ENCODE measurements around the gene TRPM5. TPM values are rescaled to one million over a fixed set of nuclear protein-coding genes. Genes with fewer than 3 reads are reported as not detected.

The TRPM5 gene
- total RNA-seq, 1 donor from 2014 or later: not detected

DNA sequence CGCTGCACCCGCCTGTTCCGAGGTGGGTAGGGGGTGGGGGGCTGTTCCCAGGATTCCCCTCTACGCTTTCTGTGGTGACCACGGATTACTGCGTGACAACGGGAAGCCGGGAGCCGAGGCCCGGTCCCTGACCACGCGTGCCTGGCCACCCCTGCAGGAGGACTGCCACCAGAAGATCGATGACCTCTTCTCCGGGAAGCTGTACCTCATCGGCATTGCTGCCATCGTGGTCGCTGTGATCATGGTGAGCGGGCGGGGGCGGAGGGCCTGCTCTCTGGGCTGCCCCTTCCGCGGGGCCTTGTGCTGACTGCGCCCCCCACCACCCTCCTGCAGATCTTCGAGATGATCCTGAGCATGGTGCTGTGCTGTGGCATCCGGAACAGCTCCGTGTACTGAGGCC lies 47.8 kb downstream of the TRPM5 start:
- H3K36me3 Mint-ChIP-seq (ENCODE audit: low read depth, unreplicated experiment): peaks cover 4% of the 10 kb centered on the region
- H3K4me1 ChIP-seq (ENCODE audit: insufficient read depth, low read length): peaks cover 12% of the 10 kb centered on the region
- FAIRE-seq: no peak
- no peaks in the 10 kb centered on the region for H3K27me3 ChIP-seq (ENCODE audit: insufficient read depth, low read length)
- no peaks in the 10 kb centered on the region for H3K9me3 ChIP-seq (ENCODE audit: insufficient read depth, low read depth, low read length)
- H3K4me3 Mint-ChIP-seq (ENCODE audit: unreplicated experiment): no peak overlapping the region
- TF ChIP-seq, protein P1, sequence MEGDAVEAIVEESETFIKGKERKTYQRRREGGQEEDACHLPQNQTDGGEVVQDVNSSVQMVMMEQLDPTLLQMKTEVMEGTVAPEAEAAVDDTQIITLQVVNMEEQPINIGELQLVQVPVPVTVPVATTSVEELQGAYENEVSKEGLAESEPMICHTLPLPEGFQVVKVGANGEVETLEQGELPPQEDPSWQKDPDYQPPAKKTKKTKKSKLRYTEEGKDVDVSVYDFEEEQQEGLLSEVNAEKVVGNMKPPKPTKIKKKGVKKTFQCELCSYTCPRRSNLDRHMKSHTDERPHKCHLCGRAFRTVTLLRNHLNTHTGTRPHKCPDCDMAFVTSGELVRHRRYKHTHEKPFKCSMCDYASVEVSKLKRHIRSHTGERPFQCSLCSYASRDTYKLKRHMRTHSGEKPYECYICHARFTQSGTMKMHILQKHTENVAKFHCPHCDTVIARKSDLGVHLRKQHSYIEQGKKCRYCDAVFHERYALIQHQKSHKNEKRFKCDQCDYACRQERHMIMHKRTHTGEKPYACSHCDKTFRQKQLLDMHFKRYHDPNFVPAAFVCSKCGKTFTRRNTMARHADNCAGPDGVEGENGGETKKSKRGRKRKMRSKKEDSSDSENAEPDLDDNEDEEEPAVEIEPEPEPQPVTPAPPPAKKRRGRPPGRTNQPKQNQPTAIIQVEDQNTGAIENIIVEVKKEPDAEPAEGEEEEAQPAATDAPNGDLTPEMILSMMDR (IDR thresholded peaks at IDR 0.05; ENCODE audit: insufficient read depth, low read depth, low read length): no peak
- TF ChIP-seq EZH2 (IDR thresholded peaks at IDR 0.05; ENCODE audit: insufficient read depth, low read length): no peak
- H3K27me3 Mint-ChIP-seq (ENCODE audit: low read depth, unreplicated experiment): no peaks in the 10 kb centered on the region
- H3K4me2 ChIP-seq (ENCODE audit: low read length): no peak overlapping the region
- no peak overlapping the region for H3K27ac Mint-ChIP-seq (ENCODE audit: unreplicated experiment)
- H3K9ac ChIP-seq (ENCODE audit: low read length): no peak overlapping the region
- peaks cover 2% of the 10 kb centered on the region for H3K4me1 Mint-ChIP-seq (ENCODE audit: low read depth, unreplicated experiment)
- H2AFZ ChIP-seq (ENCODE audit: low read depth, low read length): no peak overlapping the region
- peaks cover 26% of the 10 kb centered on the region for H4K20me1 ChIP-seq (ENCODE audit: insufficient read depth, low read length)
- H3K79me2 ChIP-seq (ENCODE audit: insufficient read depth, low read length): peaks cover 50% of the 10 kb centered on the region
- peaks cover 6% of the 10 kb centered on the region for H3K36me3 ChIP-seq (ENCODE audit: insufficient read depth, low read length)
- H3K4me3 ChIP-seq (ENCODE audit: insufficient read depth, low read depth, low read length): no peak overlapping the region
- no peak for DNase-seq (ENCODE audit: low read depth)
- H3K27ac ChIP-seq (ENCODE audit: low read depth, low read length): no peak overlapping the region
- no peaks in the 10 kb centered on the region for H3K9me3 Mint-ChIP-seq (ENCODE audit: unreplicated experiment)

DNA sequence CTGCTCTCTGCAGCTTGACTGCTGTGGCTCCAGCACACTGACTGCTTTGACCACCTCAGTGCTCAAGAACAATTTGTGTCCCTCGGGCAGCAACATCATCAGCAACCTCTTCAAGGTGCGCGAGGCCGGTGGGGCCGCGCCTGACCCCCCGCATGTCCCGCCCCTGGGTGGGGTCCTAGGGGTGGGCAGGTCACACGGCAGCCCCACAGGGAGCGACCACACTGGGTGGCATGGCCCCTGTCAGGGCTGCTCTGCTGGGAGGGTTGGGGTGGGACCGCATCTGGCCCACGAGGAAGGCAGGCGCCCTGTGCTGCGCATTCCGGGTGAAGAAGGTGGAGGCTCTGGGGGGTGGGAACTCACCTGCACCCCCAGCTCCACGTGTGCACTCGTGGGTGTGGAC lies 48.5 kb downstream of the TRPM5 start:
- peaks cover 33% of the 10 kb centered on the region for H4K20me1 ChIP-seq (ENCODE audit: insufficient read depth, low read length)
- H3K4me1 Mint-ChIP-seq (ENCODE audit: low read depth, unreplicated experiment): peaks cover 2% of the 10 kb centered on the region
- H3K27me3 Mint-ChIP-seq (ENCODE audit: low read depth, unreplicated experiment): no peaks in the 10 kb centered on the region
- no peak overlapping the region for H3K4me2 ChIP-seq (ENCODE audit: low read length)
- H3K4me3 Mint-ChIP-seq (ENCODE audit: unreplicated experiment): no peak overlapping the region
- no peak overlapping the region for H3K27ac ChIP-seq (ENCODE audit: low read depth, low read length)
- peaks cover 6% of the 10 kb centered on the region for H3K36me3 ChIP-seq (ENCODE audit: insufficient read depth, low read length)
- H3K4me3 ChIP-seq (ENCODE audit: insufficient read depth, low read depth, low read length): no peak overlapping the region
- H3K27me3 ChIP-seq (ENCODE audit: insufficient read depth, low read length): no peaks in the 10 kb centered on the region
- H3K9ac ChIP-seq (ENCODE audit: low read length): no peak overlapping the region
- H3K27ac Mint-ChIP-seq (ENCODE audit: unreplicated experiment): no peak overlapping the region
- H3K9me3 ChIP-seq (ENCODE audit: insufficient read depth, low read depth, low read length): no peaks in the 10 kb centered on the region
- H2AFZ ChIP-seq (ENCODE audit: low read depth, low read length): no peak overlapping the region
- peaks cover 9% of the 10 kb centered on the region for H3K4me1 ChIP-seq (ENCODE audit: insufficient read depth, low read length)
- H3K36me3 Mint-ChIP-seq (ENCODE audit: low read depth, unreplicated experiment): peaks cover 4% of the 10 kb centered on the region
- no peak for FAIRE-seq
- TF ChIP-seq EZH2 (IDR thresholded peaks at IDR 0.05; ENCODE audit: insufficient read depth, low read length): no peak
- TF ChIP-seq, protein P1 (IDR thresholded peaks at IDR 0.05; ENCODE audit: insufficient read depth, low read depth, low read length): no peak
- no peak for DNase-seq (ENCODE audit: low read depth)
- H3K79me2 ChIP-seq (ENCODE audit: insufficient read depth, low read length): peaks cover 50% of the 10 kb centered on the region
- no peaks in the 10 kb centered on the region for H3K9me3 Mint-ChIP-seq (ENCODE audit: unreplicated experiment)

DNA sequence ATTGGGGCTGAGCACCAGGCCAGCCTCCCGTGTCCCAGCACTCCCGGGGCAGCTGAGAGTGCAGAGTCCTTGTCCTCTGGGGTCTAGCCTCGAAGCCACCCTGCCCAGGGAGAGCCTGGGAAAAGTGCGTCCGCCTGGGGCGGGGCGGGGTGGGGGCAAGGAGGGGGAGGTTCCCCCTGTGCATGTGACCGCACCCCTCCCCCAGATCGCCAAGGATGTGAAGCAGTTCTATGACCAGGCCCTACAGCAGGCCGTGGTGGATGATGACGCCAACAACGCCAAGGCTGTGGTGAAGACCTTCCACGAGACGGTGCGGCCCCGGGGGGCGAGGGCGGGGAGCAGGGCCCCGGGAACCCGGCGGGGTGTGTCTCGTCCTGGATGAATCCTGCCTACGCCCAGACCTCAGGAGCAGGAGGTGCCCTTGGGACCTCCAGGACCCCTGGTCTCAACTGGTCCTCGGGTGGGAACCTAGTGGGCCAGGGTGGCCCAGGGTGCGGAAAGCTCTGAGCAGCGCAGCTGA lies 49.0 kb downstream of the TRPM5 start:
- no peaks in the 10 kb centered on the region for H3K9me3 ChIP-seq (ENCODE audit: insufficient read depth, low read depth, low read length)
- peaks cover 37% of the 10 kb centered on the region for H4K20me1 ChIP-seq (ENCODE audit: insufficient read depth, low read length)
- no peak overlapping the region for H3K4me3 Mint-ChIP-seq (ENCODE audit: unreplicated experiment)
- H3K9ac ChIP-seq (ENCODE audit: low read length): no peak overlapping the region
- H3K27me3 Mint-ChIP-seq (ENCODE audit: low read depth, unreplicated experiment): no peaks in the 10 kb centered on the region
- H3K27ac ChIP-seq (ENCODE audit: low read depth, low read length): no peak overlapping the region
- peaks cover 6% of the 10 kb centered on the region for H3K4me1 Mint-ChIP-seq (ENCODE audit: low read depth, unreplicated experiment)
- no peak for TF ChIP-seq EZH2 (IDR thresholded peaks at IDR 0.05; ENCODE audit: insufficient read depth, low read length)
- TF ChIP-seq, protein P1 (IDR thresholded peaks at IDR 0.05; ENCODE audit: insufficient read depth, low read depth, low read length): no peak
- no peak overlapping the region for H2AFZ ChIP-seq (ENCODE audit: low read depth, low read length)
- H3K79me2 ChIP-seq (ENCODE audit: insufficient read depth, low read length): peaks cover 54% of the 10 kb centered on the region
- no peak overlapping the region for H3K4me2 ChIP-seq (ENCODE audit: low read length)
- H3K36me3 Mint-ChIP-seq (ENCODE audit: low read depth, unreplicated experiment): peaks cover 4% of the 10 kb centered on the region
- no peak for FAIRE-seq
- no peak overlapping the region for H3K4me3 ChIP-seq (ENCODE audit: insufficient read depth, low read depth, low read length)
- no peak overlapping the region for H3K27ac Mint-ChIP-seq (ENCODE audit: unreplicated experiment)
- H3K9me3 Mint-ChIP-seq (ENCODE audit: unreplicated experiment): no peaks in the 10 kb centered on the region
- H3K36me3 ChIP-seq (ENCODE audit: insufficient read depth, low read length): peaks cover 6% of the 10 kb centered on the region
- peaks cover 14% of the 10 kb centered on the region for H3K4me1 ChIP-seq (ENCODE audit: insufficient read depth, low read length)
- no peaks in the 10 kb centered on the region for H3K27me3 ChIP-seq (ENCODE audit: insufficient read depth, low read length)
- DNase-seq (ENCODE audit: low read depth): no peak

Measured in astrocyte (in vitro differentiated cells and primary cell).